ENCODE data around the gene MNAT1.
A peak's percentile ranks its signal among the peaks of the same experiment; 100 is the strongest.
"Not testable (repeated sequence)": the region's sequence is repeated elsewhere in the genome, so short reads cannot be mapped to it uniquely, and the experiment has no call there.

Gene MNAT1

GRCh38 chr14:60757567-60758002, 23.0 kb downstream of the MNAT1 start:
- TF ChIP-seq JUND (IDR thresholded peaks at IDR 0.05; ENCODE audit: low read depth): no peak
- DNase-seq (ENCODE audit: low read depth in 1 of 2, low spot score in 1 of 2): peak in 1 of 2 experiments; percentile 22
- in situ Hi-C loops (cut with HindIII; ENCODE audit: low pct_unique_long_range_greater_than_20kb, low sequenced_read_pairs): no loop called here

- no peak for TF ChIP-seq JUND (IDR thresholded peaks at IDR 0.05; ENCODE audit: low read depth)
- in situ Hi-C loops (cut with HindIII; ENCODE audit: low pct_unique_long_range_greater_than_20kb, low sequenced_read_pairs): no loop called here
- DNase-seq (ENCODE audit: low read depth in 1 of 2, low spot score in 1 of 2): no peak
Measured at GRCh38 chr14:60758885-60759284, 24.3 kb downstream of the MNAT1 start.

- no peak for TF ChIP-seq JUND (IDR thresholded peaks at IDR 0.05; ENCODE audit: low read depth)
- DNase-seq (ENCODE audit: low read depth in 1 of 2, low spot score in 1 of 2): no peak
- in situ Hi-C loops (cut with HindIII; ENCODE audit: low pct_unique_long_range_greater_than_20kb, low sequenced_read_pairs): no loop called here
Measured at GRCh38 chr14:60760209-60760608, 25.6 kb downstream of the MNAT1 start.

GRCh38 chr14:60760644-60761364, 26.2 kb downstream of the MNAT1 start:
- in situ Hi-C loops (cut with HindIII; ENCODE audit: low pct_unique_long_range_greater_than_20kb, low sequenced_read_pairs): no loop called here
- TF ChIP-seq JUND (IDR thresholded peaks at IDR 0.05; ENCODE audit: low read depth): peak; percentile 11; the same call in 1 of the 2 replicates
- DNase-seq (ENCODE audit: low read depth in 1 of 2, low spot score in 1 of 2): peak; percentile 33 to 73

- in situ Hi-C loops (cut with HindIII; ENCODE audit: low pct_unique_long_range_greater_than_20kb, low sequenced_read_pairs): no loop called here
Measured at GRCh38 chr14:60768602-60769001, 34.0 kb downstream of the MNAT1 start.

GRCh38 chr14:60771117-60771516, 36.6 kb downstream of the MNAT1 start:
- in situ Hi-C loops (cut with HindIII; ENCODE audit: low pct_unique_long_range_greater_than_20kb, low sequenced_read_pairs): no loop called here
- DNase-seq (ENCODE audit: low read depth in 1 of 2, low spot score in 1 of 2): no peak
- no peak for TF ChIP-seq JUND (IDR thresholded peaks at IDR 0.05; ENCODE audit: low read depth)

More at GRCh38 chr14:60768602-60769001, 34.0 kb downstream of the MNAT1 start:
- DNase-seq (ENCODE audit: low read depth in 1 of 2, low spot score in 1 of 2): no peak
- no peak for TF ChIP-seq JUND (IDR thresholded peaks at IDR 0.05; ENCODE audit: low read depth)

GRCh38 chr14:60773558-60773957, 39.0 kb downstream of the MNAT1 start:
- no peak for TF ChIP-seq JUND (IDR thresholded peaks at IDR 0.05; ENCODE audit: low read depth)
- no peak for DNase-seq (ENCODE audit: low read depth in 1 of 2, low spot score in 1 of 2)
- in situ Hi-C loops (cut with HindIII; ENCODE audit: low pct_unique_long_range_greater_than_20kb, low sequenced_read_pairs): no loop called here

GRCh38 chr14:60775296-60775695, 40.7 kb downstream of the MNAT1 start:
- no peak for TF ChIP-seq JUND (IDR thresholded peaks at IDR 0.05; ENCODE audit: low read depth)
- DNase-seq (ENCODE audit: low read depth in 1 of 2, low spot score in 1 of 2): no peak

GRCh38 chr14:60777856-60778578, 43.5 kb downstream of the MNAT1 start:
- DNase-seq (ENCODE audit: low read depth in 1 of 2, low spot score in 1 of 2): no peak
- in situ Hi-C loops (cut with HindIII; ENCODE audit: low pct_unique_long_range_greater_than_20kb, low sequenced_read_pairs): no loop called here
- no peak for TF ChIP-seq JUND (IDR thresholded peaks at IDR 0.05; ENCODE audit: low read depth)

More at GRCh38 chr14:60775296-60775695, 40.7 kb downstream of the MNAT1 start:
- in situ Hi-C loops (cut with HindIII; ENCODE audit: low pct_unique_long_range_greater_than_20kb, low sequenced_read_pairs): no loop called here

GRCh38 chr14:60779745-60780514, 45.4 kb downstream of the MNAT1 start:
- DNase-seq (ENCODE audit: low read depth in 1 of 2, low spot score in 1 of 2); in situ Hi-C loops (cut with HindIII; ENCODE audit: low pct_unique_long_range_greater_than_20kb, low sequenced_read_pairs): not testable (repeated sequence)

GRCh38 chr14:60780558-60780957, 46.0 kb downstream of the MNAT1 start:
- DNase-seq (ENCODE audit: low read depth in 1 of 2, low spot score in 1 of 2); in situ Hi-C loops (cut with HindIII; ENCODE audit: low pct_unique_long_range_greater_than_20kb, low sequenced_read_pairs): not testable (repeated sequence)

- DNase-seq (ENCODE audit: low read depth in 1 of 2, low spot score in 1 of 2): no peak
- TF ChIP-seq JUND (IDR thresholded peaks at IDR 0.05; ENCODE audit: low read depth): no peak
- in situ Hi-C loops (cut with HindIII; ENCODE audit: low pct_unique_long_range_greater_than_20kb, low sequenced_read_pairs): no loop called here
Measured at GRCh38 chr14:60786905-60787304, 52.3 kb downstream of the MNAT1 start.

GRCh38 chr14:60789656-60790055, 55.1 kb downstream of the MNAT1 start:
- in situ Hi-C loops (cut with HindIII; ENCODE audit: low pct_unique_long_range_greater_than_20kb, low sequenced_read_pairs): no loop called here
- DNase-seq (ENCODE audit: low read depth in 1 of 2, low spot score in 1 of 2): no peak
- TF ChIP-seq JUND (IDR thresholded peaks at IDR 0.05; ENCODE audit: low read depth): no peak

Data from T47D (cell line).